Measurements from ENCODE around the gene MTMR11.
"Not testable (repeated sequence)": the region's sequence is repeated elsewhere in the genome, so short reads cannot be mapped to it uniquely, and the experiment has no call there.

Gene MTMR11

GRCh38 chr1:149936170-149936991 is at the start of gene MTMR11:
Gene MTMR11 (minus strand): TSS chr1:149936879. CDS start chr1:149936647, 232 bp downstream.
- no peak for DNase-seq

GRCh38 chr1:149979972-149980540 is 43.4 kb upstream of the MTMR11 start:
- DNase-seq: no peak

- no peak for DNase-seq
Measured at GRCh38 chr1:149979245-149979971, 42.7 kb upstream of the MTMR11 start.

- no peak for DNase-seq
Measured at GRCh38 chr1:149978547-149979023, 41.9 kb upstream of the MTMR11 start.

- peak; percentile 68 to 74 for DNase-seq
Measured at GRCh38 chr1:149977345-149977744, 40.7 kb upstream of the MTMR11 start.

- no peak for DNase-seq
Measured at GRCh38 chr1:149972547-149972946, 35.9 kb upstream of the MTMR11 start.

- no peak for DNase-seq
Measured at GRCh38 chr1:149967646-149968045, 31.0 kb upstream of the MTMR11 start.

GRCh38 chr1:149967041-149967440 is 30.4 kb upstream of the MTMR11 start:
- DNase-seq: no peak

GRCh38 chr1:149966405-149966804 is 29.7 kb upstream of the MTMR11 start:
- DNase-seq: no peak

- DNase-seq: no peak
Measured at GRCh38 chr1:149965440-149965839, 28.8 kb upstream of the MTMR11 start.

- no peak for DNase-seq
Measured at GRCh38 chr1:149963358-149963757, 26.7 kb upstream of the MTMR11 start.

- DNase-seq: no peak
Measured at GRCh38 chr1:149962736-149963135, 26.1 kb upstream of the MTMR11 start.

- DNase-seq: peak; percentile 65 to 70
Measured at GRCh38 chr1:149962039-149962647, 25.5 kb upstream of the MTMR11 start.

GRCh38 chr1:149957548-149957947 is 20.9 kb upstream of the MTMR11 start:
- not testable (repeated sequence) for DNase-seq

- DNase-seq: no peak
Measured at GRCh38 chr1:149949911-149950310, 13.2 kb upstream of the MTMR11 start.

GRCh38 chr1:149945206-149945605 is 8.5 kb upstream of the MTMR11 start:
- DNase-seq: no peak

- no peak for DNase-seq
Measured at GRCh38 chr1:149942885-149943284, 6.2 kb upstream of the MTMR11 start.

- DNase-seq: peak; percentile 48 to 79
Measured at GRCh38 chr1:149942207-149942606, 5.5 kb upstream of the MTMR11 start.

GRCh38 chr1:149940427-149940826 is 3.7 kb upstream of the MTMR11 start:
- DNase-seq: no peak

GRCh38 chr1:149938668-149939003 is 2.0 kb upstream of the MTMR11 start:
- not testable (repeated sequence) for DNase-seq

- no peak for DNase-seq
Measured at GRCh38 chr1:149937759-149938158, 1.1 kb upstream of the MTMR11 start.

GRCh38 chr1:149936992-149937705 is 470 bp upstream of the MTMR11 start:
- DNase-seq: no peak

- no peak for DNase-seq
Measured at GRCh38 chr1:149934356-149934755, 2.3 kb downstream of the MTMR11 start.

Measured in SHP77 (cell line).